Measurements from ENCODE around the gene AP3B1. TPM values are rescaled to one million over a fixed set of nuclear protein-coding genes. Genes with fewer than 3 reads are reported as not detected.

AP3B1 gene
- total and polyA plus RNA-seq, 2 of the 8 experiments (the other 6 are each of a cell fraction or from before 2014, with no cell fraction given): 45.8 to 48.3 TPM

DNA sequence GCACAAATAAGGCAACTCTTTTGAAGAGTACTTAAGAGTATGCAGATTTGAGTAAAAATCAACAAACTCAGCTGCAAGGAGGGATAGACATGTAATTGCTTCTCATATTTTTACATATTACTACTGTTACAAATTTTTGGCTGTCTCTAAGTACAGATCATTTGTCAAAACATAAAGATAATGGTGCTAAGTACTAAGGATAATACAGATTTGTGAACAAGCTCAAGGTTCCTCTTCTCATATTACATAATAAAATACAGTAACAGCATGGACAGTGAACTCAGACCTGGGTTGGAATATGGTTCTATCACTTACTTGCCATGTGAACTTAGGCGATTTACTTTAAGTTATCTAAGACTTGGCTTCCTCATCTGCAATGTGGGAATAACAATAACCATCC lies 168.0 kb downstream of the AP3B1 start:
- Histone ChIP-seq H3K23me2 (ENCODE audit: low read depth, low read length) (peaks cover 1% of the 10 kb centered on the region; the same call in 1 of the 2 replicates), H3K9me3 (ENCODE audit: insufficient read depth in 2 of 2, low read depth in 1 of 2, low read length in 1 of 2) (no peaks in the 10 kb centered on the region), H3K27me3 (replicated peaks in 1 of 4; ENCODE audit: control insufficient read depth in 3 of 4, extremely low read depth in 1 of 4, insufficient read depth in 3 of 4, low read length in 3 of 4) (no peaks in the 10 kb centered on the region), H3K36me3 (ENCODE audit: control insufficient read depth in 2 of 4, insufficient read depth in 4 of 4, low read length in 3 of 4) (peaks cover 0 to 2% (median 0%) of the 10 kb centered on the region in 4 experiments; a peak in 1 of 8 replicates), H3K4me2 (ENCODE audit: insufficient read depth in 1 of 2, low read depth in 2 of 2, low read length in 2 of 2) (no peak overlapping the region), H3K14ac (ENCODE audit: insufficient read length) (no peak overlapping the region), H4K91ac (replicated peaks; ENCODE audit: insufficient read length, low read length) (no peak overlapping the region), H3K4me3 (ENCODE audit: extremely low read depth in 1 of 4, insufficient read depth in 2 of 4, low read depth in 3 of 4, low read length in 4 of 4) (no peak overlapping the region), H2BK5ac (ENCODE audit: low read depth, low read length) (no peak overlapping the region), H2BK20ac (ENCODE audit: low read length) (no peak overlapping the region), H2BK120ac (replicated peaks; ENCODE audit: low read depth, low read length) (no peak overlapping the region), H4K5ac (ENCODE audit: insufficient read length, low read depth, low read length) (no peak overlapping the region), H3K27ac (ENCODE audit: low read depth, low read length) (no peak overlapping the region), H2BK15ac (ENCODE audit: low read length) (no peak overlapping the region), H4K8ac (ENCODE audit: extremely low read depth, insufficient read depth, low read length) (no peak overlapping the region), H3K23ac (ENCODE audit: insufficient read length) (no peak overlapping the region), H3K79me2 (ENCODE audit: control insufficient read depth in 1 of 2, insufficient read depth in 2 of 2, low read length in 2 of 2) (no peaks in the 10 kb centered on the region), H2AFZ (ENCODE audit: low read length) (no peak overlapping the region), H2AK5ac (ENCODE audit: low read depth, low read length) (no peak overlapping the region), H3K18ac (ENCODE audit: extremely low read depth, low read length) (no peak overlapping the region), H3K4ac (replicated peaks; ENCODE audit: insufficient read length, low read depth, low read length) (no peak overlapping the region), H3K9ac (replicated peaks in 1 of 4; ENCODE audit: extremely low read depth in 1 of 4, low read depth in 3 of 4, low read length in 3 of 4) (no peak overlapping the region), H3K79me1 (ENCODE audit: low read depth, low read length) (no peaks in the 10 kb centered on the region), H3K56ac (replicated peaks; ENCODE audit: insufficient read length, low read depth, low read length) (no peak overlapping the region), H3K4me1 (replicated peaks in 1 of 4; ENCODE audit: control insufficient read depth in 3 of 4, insufficient read depth in 4 of 4, low read length in 3 of 4) (no peaks in the 10 kb centered on the region), H2BK12ac (ENCODE audit: low read depth, low read length) (no peak overlapping the region), H4K20me1 (replicated peaks in 1 of 2; ENCODE audit: control insufficient read depth in 1 of 2, insufficient read depth in 2 of 2, low read length in 2 of 2) (no peaks in the 10 kb centered on the region)
- DNase-seq (ENCODE audit: low read depth in 1 of 2, low spot score in 2 of 2) (no peak), FAIRE-seq (no peak)
- ChIA-PET POLR2A (ENCODE audit: partially characterized antibody) (no interaction called here), CTCF (ENCODE audit: partially characterized antibody) (interaction anchor here (1.9 to 5.1 kb wide), 2 partner anchors 14 to 61 kb away, joined by 8 to 64 read pairs; no protein-coding TSS in a partner anchor)
- no peak for TF ChIP-seq KDM1A (IDR thresholded peaks at IDR 0.05; ENCODE audit: borderline replicate concordance, low read length)
- WGBS, 2 experiments (ENCODE audit: extremely low coverage in 1 of 2, insufficient coverage in 1 of 2, insufficient read length in 1 of 2, insufficient replicate concordance in 2 of 2, low coverage in 1 of 2, low lambda C conversion rate in 2 of 2, missing lambda C conversion rate in 1 of 2): 82% methylated on average over 1 of the region's 1 CpG; no CpG with 5 or more reads in 1 of the 2 experiments

Data from H1 (cell line).